ENCODE data around the gene PLA2G4A. TPM values are rescaled to one million over a fixed set of nuclear protein-coding genes. Genes with fewer than 3 reads are reported as not detected.

Gene PLA2G4A
- total RNA-seq, 4 donors from 2014 or later = 2.0 to 8.3 (median 6.1) TPM

GRCh38 chr1:186982116-186982515 is 153.4 kb downstream of the PLA2G4A start:
- intact Hi-C loops (cut with DNase I; ENCODE audit: low total_unique reads) = loop anchor here (2.0 kb wide), 1 partner anchor 373 kb away; no protein-coding TSS in a partner anchor
- in situ Hi-C loops (cut with MboI; ENCODE audit: low pct_ligation_motif_present in 1 of 4, low pct_unique_long_range_greater_than_20kb in 1 of 4, low sequenced_read_pairs in 3 of 4) = loop anchor here (10.0 to 25.0 kb wide), 6 partner anchors 270 to 577 kb away; no protein-coding TSS in a partner anchor
- H3K27ac ChIP-seq = peak overlapping the region; percentile 58 to 77 (median 68)
- no peaks in the 10 kb centered on the region for H3K36me3 ChIP-seq
- H3K4me3 ChIP-seq = no peak overlapping the region
- 35 to 50% methylated on average over 3 of the region's 3 CpGs for WGBS, 2 donors (ENCODE audit: low coverage in 1 of 2)
- no peak for DNase-seq
- H3K27me3 ChIP-seq = no peaks in the 10 kb centered on the region
- TF ChIP-seq CTCF (IDR thresholded peaks at IDR 0.05) (no peak), POLR2AphosphoS5 (IDR thresholded peaks at IDR 0.05) (no peak), POLR2A (IDR thresholded peaks at IDR 0.05) (no peak), EP300 (IDR thresholded peaks at IDR 0.05; ENCODE audit: low read depth) (no peak)
- H3K4me1 ChIP-seq = peaks cover 0 to 14% (median 6%) of the 10 kb centered on the region in 4 donors
- H3K9me3 ChIP-seq = no peaks in the 10 kb centered on the region

- peaks cover 0 to 14% (median 6%) of the 10 kb centered on the region in 4 donors for H3K4me1 ChIP-seq
- intact Hi-C loops (cut with DNase I; ENCODE audit: low total_unique reads) (loop anchor here (2.0 kb wide), 1 partner anchor 375 kb away; no protein-coding TSS in a partner anchor), in situ Hi-C loops (cut with MboI; ENCODE audit: low pct_ligation_motif_present in 1 of 4, low pct_unique_long_range_greater_than_20kb in 1 of 4, low sequenced_read_pairs in 3 of 4) (loop anchor here (10.0 to 25.0 kb wide), 6 partner anchors 271 to 579 kb away; no protein-coding TSS in a partner anchor)
- H3K27me3 ChIP-seq = no peaks in the 10 kb centered on the region
- no peaks in the 10 kb centered on the region for H3K9me3 ChIP-seq
- H3K4me3 ChIP-seq = no peak overlapping the region
- TF ChIP-seq POLR2AphosphoS5 (IDR thresholded peaks at IDR 0.05) (peak in 2 of 3 donors; percentile 62 to 82), EP300 (IDR thresholded peaks at IDR 0.05; ENCODE audit: low read depth) (no peak)
- no peaks in the 10 kb centered on the region for H3K36me3 ChIP-seq
- peak; percentile 18 for DNase-seq
- peak overlapping the region; percentile 59 to 77 (median 68) for H3K27ac ChIP-seq
- WGBS, 2 donors (ENCODE audit: low coverage in 1 of 2) = 54 to 59% methylated on average over 4 of the region's 4 CpGs
These were observed 154.6 kb downstream of the PLA2G4A start for GRCh38 chr1:186983327-186983726.

GRCh38 chr1:186984959-186985358 is 156.2 kb downstream of the PLA2G4A start:
- 76 to 77% methylated on average over 4 of the region's 4 CpGs for WGBS, 2 donors (ENCODE audit: low coverage in 1 of 2)
- no peaks in the 10 kb centered on the region for H3K27me3 ChIP-seq
- no peaks in the 10 kb centered on the region for H3K36me3 ChIP-seq
- no peak for TF ChIP-seq CTCF (IDR thresholded peaks at IDR 0.05)
- no peak for TF ChIP-seq EP300 (IDR thresholded peaks at IDR 0.05; ENCODE audit: low read depth)
- no peak for TF ChIP-seq POLR2AphosphoS5 (IDR thresholded peaks at IDR 0.05)
- TF ChIP-seq POLR2A (IDR thresholded peaks at IDR 0.05) = no peak
- peaks cover 0 to 14% (median 6%) of the 10 kb centered on the region in 4 donors for H3K4me1 ChIP-seq
- in situ Hi-C loops (cut with MboI; ENCODE audit: low pct_ligation_motif_present in 1 of 4, low pct_unique_long_range_greater_than_20kb in 1 of 4, low sequenced_read_pairs in 3 of 4) (loop anchor here (5.0 to 25.0 kb wide), 7 partner anchors 273 to 580 kb away; no protein-coding TSS in a partner anchor), intact Hi-C loops (cut with DNase I; ENCODE audit: low total_unique reads) (no loop called here)
- DNase-seq = no peak
- peak overlapping the region; percentile 0 to 66 (median 15) for H3K27ac ChIP-seq
- no peaks in the 10 kb centered on the region for H3K9me3 ChIP-seq
- H3K4me3 ChIP-seq = no peak overlapping the region

GRCh38 chr1:186985889-186986491 is 157.2 kb downstream of the PLA2G4A start:
- Histone ChIP-seq H3K27ac (peak overlapping the region in 2 of 4 donors; percentile 11 to 66), H3K27me3 (no peaks in the 10 kb centered on the region), H3K36me3 (no peaks in the 10 kb centered on the region), H3K9me3 (no peaks in the 10 kb centered on the region), H3K4me3 (no peak overlapping the region), H3K4me1 (peaks cover 0 to 14% (median 6%) of the 10 kb centered on the region in 4 donors)
- no peak for DNase-seq
- WGBS, 2 donors (ENCODE audit: low coverage in 1 of 2) = 7 to 17% methylated on average over 2 of the region's 2 CpGs
- TF ChIP-seq EP300 (IDR thresholded peaks at IDR 0.05; ENCODE audit: low read depth) (no peak), CTCF (IDR thresholded peaks at IDR 0.05) (peak; percentile 55 to 85 (median 63))
- intact Hi-C loops (cut with DNase I; ENCODE audit: low total_unique reads) = no loop called here
- in situ Hi-C loops (cut with MboI; ENCODE audit: low pct_ligation_motif_present in 1 of 4, low pct_unique_long_range_greater_than_20kb in 1 of 4, low sequenced_read_pairs in 3 of 4) = loop anchor here (5.0 to 25.0 kb wide), 7 partner anchors 274 to 581 kb away; no protein-coding TSS in a partner anchor

All from transverse colon (tissue), 4 donors.